ENCODE results near the gene SLC44A4.
"Not testable (repeated sequence)": the region's sequence is repeated elsewhere in the genome, so short reads cannot be mapped to it uniquely, and the experiment has no call there.

- TF ChIP-seq CTCF (conservative IDR thresholded peaks at IDR 0.05; ENCODE audit: low read depth, low read length); EZH2 (IDR thresholded peaks at IDR 0.05; ENCODE audit: low read length, unreplicated experiment): not testable (repeated sequence)
These were observed 30.5 kb upstream of the SLC44A4 start for GRCh38 chr6:31909298-31909697.
